ENCODE measurements around the gene ZP2. TPM values are rescaled to one million over a fixed set of nuclear protein-coding genes. Genes with fewer than 3 reads are reported as not detected.
"Not testable (repeated sequence)": the region's sequence is repeated elsewhere in the genome, so short reads cannot be mapped to it uniquely, and the experiment has no call there.

The ZP2 gene
- total RNA-seq, 4 donors from 2014 or later: not detected

- ATAC-seq: no peak
- Histone ChIP-seq H3K4me1 (peaks cover 8 to 72% (median 46%) of the 10 kb centered on the region in 3 donors), H3K9me3 (no peaks in the 10 kb centered on the region)
Measured at GRCh38 chr16:21159281-21159951, 52.0 kb downstream of the ZP2 start.

GRCh38 chr16:21158208-21159110, 52.9 kb downstream of the ZP2 start, which contains the start of gene LDAF1:
LDAF1 (plus strand) TSS chr16:21158674; CDS start chr16:21161183, 2,509 bp downstream.
- Histone ChIP-seq H3K4me3 (peak within 1 kb of the TSS; percentile 80 to 88), H3K4me1 (peaks cover 8 to 62% (median 40%) of the 10 kb centered on the region in 3 donors), H3K27me3 (no peaks in the 10 kb centered on the region), H3K27ac (peak within 1 kb of the TSS; percentile 59 to 95 (median 92)), H3K9me3 (no peaks in the 10 kb centered on the region), H3K36me3 (peaks cover 0 to 4% of the 10 kb centered on the region in 2 donors)
- TF ChIP-seq EP300 (IDR thresholded peaks at IDR 0.05) (no peak), CTCF (IDR thresholded peaks at IDR 0.05) (peak in 1 of 4 experiments; percentile 34), POLR2AphosphoS5 (IDR thresholded peaks at IDR 0.05) (peak; percentile 66), POLR2A (IDR thresholded peaks at IDR 0.05) (peak; percentile 33 to 41)
- WGBS, 2 donors (ENCODE audit: low coverage in 1 of 2): 0 to 2% methylated on average over 6 to 7 of the region's 59 CpGs
- ATAC-seq: peak; percentile 96

More at GRCh38 chr16:21159281-21159951, 52.0 kb downstream of the ZP2 start:
- WGBS, 2 donors (ENCODE audit: low coverage in 1 of 2): 0% methylated on average over 1 of the region's 27 CpGs
- TF ChIP-seq CTCF (IDR thresholded peaks at IDR 0.05) (no peak), EP300 (IDR thresholded peaks at IDR 0.05) (no peak), POLR2AphosphoS5 (IDR thresholded peaks at IDR 0.05) (no peak), POLR2A (IDR thresholded peaks at IDR 0.05) (no peak)
- Histone ChIP-seq H3K27ac (peak overlapping the region; percentile 59 to 95 (median 92)), H3K27me3 (no peaks in the 10 kb centered on the region), H3K36me3 (peaks cover 0 to 13% of the 10 kb centered on the region in 2 donors), H3K4me3 (peak overlapping the region; percentile 80 to 88)

GRCh38 chr16:21157632-21158031, 53.7 kb downstream of the ZP2 start:
- Histone ChIP-seq H3K4me3 (no peak overlapping the region), H3K36me3 (no peaks in the 10 kb centered on the region), H3K27ac (peak overlapping the region; percentile 59 to 95 (median 92)), H3K4me1 (peaks cover 5 to 54% (median 33%) of the 10 kb centered on the region in 3 donors), H3K9me3 (no peaks in the 10 kb centered on the region), H3K27me3 (no peaks in the 10 kb centered on the region)
- 0 to 55% methylated on average over 1 to 4 of the region's 5 CpGs for WGBS, 2 donors (ENCODE audit: low coverage in 1 of 2)
- TF ChIP-seq POLR2AphosphoS5 (IDR thresholded peaks at IDR 0.05) (no peak), POLR2A (IDR thresholded peaks at IDR 0.05) (no peak), EP300 (IDR thresholded peaks at IDR 0.05) (no peak), CTCF (IDR thresholded peaks at IDR 0.05) (no peak)
- no peak for ATAC-seq

GRCh38 chr16:21156767-21157467, 54.5 kb downstream of the ZP2 start:
- Histone ChIP-seq H3K36me3 (no peaks in the 10 kb centered on the region), H3K9me3 (no peaks in the 10 kb centered on the region), H3K4me3 (no peak overlapping the region), H3K27me3 (no peaks in the 10 kb centered on the region), H3K4me1 (peaks cover 5 to 47% (median 27%) of the 10 kb centered on the region in 3 donors), H3K27ac (peak overlapping the region; percentile 59 to 95 (median 92))
- 24 to 36% methylated on average over 4 to 6 of the region's 6 CpGs for whole genome bisulfite sequencing, 2 donors (ENCODE audit: low coverage in 1 of 2)
- peak; percentile 37 to 74 (median 58) for TF ChIP-seq CTCF (IDR thresholded peaks at IDR 0.05)
- TF ChIP-seq POLR2A (IDR thresholded peaks at IDR 0.05): no peak
- ATAC-seq: peak; percentile 22

- peaks cover 5 to 38% (median 18%) of the 10 kb centered on the region in 3 donors for H3K4me1 ChIP-seq
- H3K36me3 ChIP-seq, H3K9me3 ChIP-seq, ATAC-seq, H3K27me3 ChIP-seq, H3K27ac ChIP-seq, H3K4me3 ChIP-seq: not testable (repeated sequence)
- no CpG with 5 or more reads among the region's 1 CpG for WGBS, 2 donors (ENCODE audit: low coverage in 1 of 2)
Measured at GRCh38 chr16:21156011-21156410, 55.4 kb downstream of the ZP2 start.

- WGBS, 2 donors (ENCODE audit: low coverage in 1 of 2): 71 to 85% methylated on average over 3 to 7 of the region's 11 CpGs
- not testable (repeated sequence) for H3K27ac ChIP-seq, ATAC-seq, H3K9me3 ChIP-seq, H3K4me3 ChIP-seq, H3K36me3 ChIP-seq
- H3K4me1 ChIP-seq: peaks cover 5 to 19% (median 13%) of the 10 kb centered on the region in 3 donors
- H3K27me3 ChIP-seq: peaks cover 11% of the 10 kb centered on the region
Measured at GRCh38 chr16:21153124-21153729, 58.1 kb downstream of the ZP2 start.

Data from gastroesophageal sphincter (tissue), 4 donors.